ENCODE data around the gene GCH1.

Gene GCH1

DNA sequence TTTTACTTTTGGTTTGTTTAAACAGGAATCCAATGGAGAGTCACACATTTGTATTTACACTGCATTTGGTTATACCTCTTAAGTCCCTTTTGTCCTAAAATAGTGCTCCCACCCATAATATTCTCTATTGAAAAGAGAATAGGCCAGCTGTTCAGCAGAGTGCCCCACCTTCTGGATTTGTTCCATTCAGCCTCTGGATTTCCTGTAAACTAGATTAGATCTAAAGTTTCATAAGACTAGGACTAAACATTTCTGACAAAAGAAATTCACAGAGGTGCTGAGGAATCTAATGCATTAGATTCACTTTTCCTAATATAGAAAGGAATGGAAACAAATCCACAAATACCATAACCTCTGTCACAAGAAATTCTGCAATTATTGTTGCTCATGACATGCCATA, 38.1 kb downstream of the GCH1 start:
- no peak for DNase-seq

DNA sequence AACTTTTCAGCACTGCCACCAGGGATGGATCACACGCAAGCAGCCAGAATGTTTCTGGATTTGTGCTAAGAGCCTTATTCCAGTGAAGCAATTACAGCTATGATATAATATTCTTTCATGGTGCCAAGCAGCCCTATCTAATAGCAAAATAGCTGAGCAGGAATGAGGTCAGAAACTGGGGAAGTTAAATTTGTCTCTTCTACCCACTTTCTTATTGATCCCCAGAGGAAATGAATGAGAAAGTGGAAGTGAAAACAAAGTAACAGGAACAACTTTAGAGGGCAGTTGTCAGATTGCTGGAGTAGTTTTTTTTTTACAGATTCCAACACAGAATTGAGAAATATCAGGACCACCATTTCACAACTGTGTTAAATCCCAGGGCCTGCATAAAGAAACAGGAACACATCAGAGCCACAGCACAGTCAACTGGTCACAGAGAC, 44.8 kb downstream of the GCH1 start:
- no peak for DNase-seq

DNA sequence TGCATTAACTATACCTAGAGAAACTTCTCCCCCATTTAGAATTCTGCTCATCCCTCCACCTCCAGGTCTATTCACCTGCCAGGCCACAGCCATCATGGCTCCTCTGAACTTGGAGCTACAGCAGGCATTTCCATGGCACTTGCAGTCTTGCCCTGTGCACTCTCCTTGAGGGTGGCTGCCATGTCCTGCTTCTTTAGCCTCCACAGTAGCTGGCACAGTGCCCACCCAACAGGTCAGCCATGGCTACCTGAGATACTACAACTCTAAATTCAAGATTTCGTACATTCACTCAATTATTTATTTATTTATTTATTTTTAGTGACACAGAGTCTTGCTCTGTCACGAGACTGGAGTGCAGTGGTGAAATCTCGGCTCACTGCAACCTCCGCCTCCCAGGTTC, 46.5 kb downstream of the GCH1 start:
- DNase-seq = no peak

DNA sequence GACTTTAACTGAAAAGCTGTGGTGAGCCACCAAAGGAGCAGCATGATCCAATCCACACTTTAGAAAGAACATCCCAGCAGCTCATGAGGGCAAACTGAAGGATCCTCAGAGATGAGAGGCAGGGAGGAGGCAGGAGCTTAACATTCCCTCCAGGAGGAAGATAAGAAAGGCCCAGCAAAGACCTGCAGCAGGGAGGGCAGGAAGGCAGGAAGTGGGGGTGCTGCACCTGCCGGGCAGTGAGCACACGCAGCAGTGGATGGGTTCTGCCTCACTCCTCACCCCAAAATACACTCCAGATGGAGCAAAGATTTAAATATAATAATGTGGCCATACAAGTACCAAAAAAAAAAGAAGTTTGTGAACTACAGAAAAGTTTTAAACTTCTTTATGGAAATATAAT, 48.4 kb downstream of the GCH1 start:
- DNase-seq = no peak

DNA sequence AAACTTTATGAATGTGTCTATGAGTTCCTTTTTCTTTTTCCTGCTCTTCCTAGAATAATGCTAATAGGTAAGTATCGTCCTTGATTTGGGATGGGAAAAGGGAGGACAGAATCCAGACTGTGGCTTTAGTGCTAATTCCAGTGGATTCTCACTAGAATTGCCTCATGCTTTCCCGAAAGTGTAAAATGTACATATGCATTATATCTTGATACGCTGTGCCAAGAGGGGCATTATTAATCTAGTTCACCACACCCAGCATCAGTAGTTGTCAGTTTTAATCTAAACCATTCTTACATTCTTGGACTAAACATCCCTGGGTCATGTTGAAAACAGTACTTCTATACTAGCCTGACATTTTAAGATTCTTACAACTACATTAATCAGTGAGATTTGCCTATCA, 49.3 kb downstream of the GCH1 start:
- DNase-seq = no peak

DNA sequence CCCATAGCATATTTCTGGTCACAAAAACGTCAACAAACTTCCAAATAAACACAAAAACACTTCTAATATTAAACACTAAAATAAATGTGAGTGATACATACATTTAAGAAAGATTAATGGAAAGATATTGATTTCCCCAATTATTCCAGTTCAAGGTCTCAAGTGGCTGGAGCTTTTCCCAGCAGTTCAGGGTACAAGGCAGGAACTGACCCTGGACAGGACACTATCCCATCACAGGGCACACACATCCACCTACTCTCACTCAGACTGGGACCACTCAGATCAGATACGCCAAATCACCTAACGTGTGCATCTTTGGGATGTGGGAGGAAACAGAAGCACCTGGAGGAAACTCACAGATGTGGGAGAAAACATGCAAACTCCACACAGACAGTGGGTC, 50.4 kb downstream of the GCH1 start:
- no peak for DNase-seq

DNA sequence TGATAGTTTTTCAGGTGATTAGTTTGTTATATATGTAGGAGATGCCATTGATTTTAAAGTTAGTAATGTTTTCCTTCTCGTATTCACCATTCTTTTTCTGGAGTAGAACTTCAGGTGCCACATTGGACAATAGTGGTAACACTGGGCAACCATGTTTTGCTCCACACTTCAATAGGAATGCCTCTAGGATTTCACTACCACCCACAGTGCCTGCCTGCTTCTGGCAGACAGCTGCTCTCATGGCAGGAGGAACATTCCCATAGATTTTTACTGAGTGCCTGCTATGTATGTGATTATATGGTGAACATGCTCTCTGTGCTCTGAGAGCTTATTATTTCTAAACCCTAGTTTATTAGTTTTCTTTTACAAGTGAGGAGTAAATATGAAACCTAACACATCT, 53.7 kb downstream of the GCH1 start:
- DNase-seq = no peak

DNA sequence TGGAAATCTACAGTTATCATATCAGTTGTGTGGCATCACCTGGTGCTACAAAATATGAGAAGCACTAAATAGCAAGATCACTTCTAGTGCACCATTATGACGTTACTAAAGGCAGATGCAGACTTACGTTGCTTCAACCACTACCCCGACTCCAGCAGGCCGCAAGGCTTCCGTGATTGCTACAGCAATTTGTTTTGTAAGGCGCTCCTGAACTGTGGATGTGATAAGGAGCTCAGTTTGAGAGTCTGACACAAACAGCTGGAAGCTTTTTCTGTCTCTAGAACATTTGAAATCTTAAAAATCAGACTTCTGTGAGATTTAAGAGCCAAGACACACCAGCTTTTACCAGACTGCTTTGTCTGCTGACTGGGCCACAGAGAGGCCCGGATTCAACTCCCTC, 57.0 kb downstream of the GCH1 start:
- DNase-seq = no peak

DNA sequence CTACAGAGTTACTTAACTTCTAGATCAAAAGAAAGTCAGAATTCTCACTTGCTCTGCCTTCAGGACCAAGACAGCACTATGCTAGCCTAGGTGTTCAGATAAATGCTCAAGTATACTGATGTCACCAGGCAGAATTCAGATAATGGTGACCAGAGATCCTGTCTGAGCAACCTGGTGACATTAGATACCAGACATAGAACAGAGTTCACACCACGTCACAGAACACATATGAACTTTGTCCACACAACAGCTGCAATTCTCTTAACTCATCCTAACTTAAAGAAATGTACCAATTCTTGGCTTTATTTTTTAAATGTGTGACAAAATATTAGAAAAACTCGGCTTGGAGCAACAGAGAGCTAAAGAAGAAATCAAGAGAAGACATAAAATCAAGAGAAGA, 58.1 kb downstream of the GCH1 start:
- no peak for DNase-seq

DNA sequence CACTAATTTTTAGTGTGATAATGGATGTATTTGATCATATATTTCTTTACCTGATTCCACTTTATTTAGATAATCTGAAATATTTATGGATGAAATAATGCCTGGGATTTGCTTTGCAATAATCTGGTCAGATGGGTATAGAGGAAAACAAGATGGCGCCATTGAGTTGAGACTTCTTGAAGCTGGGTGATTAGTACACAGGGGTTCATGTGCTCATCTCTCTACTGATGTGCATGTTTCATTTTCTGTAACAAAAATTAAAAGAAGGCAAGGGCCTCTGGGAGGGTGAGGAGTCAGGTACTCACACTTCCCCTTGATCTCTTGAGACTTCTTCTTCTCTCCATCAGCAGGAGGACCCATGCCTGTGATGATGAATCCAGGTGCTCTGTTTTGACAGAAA, 61.8 kb downstream of the GCH1 start:
- no peak for DNase-seq

DNA sequence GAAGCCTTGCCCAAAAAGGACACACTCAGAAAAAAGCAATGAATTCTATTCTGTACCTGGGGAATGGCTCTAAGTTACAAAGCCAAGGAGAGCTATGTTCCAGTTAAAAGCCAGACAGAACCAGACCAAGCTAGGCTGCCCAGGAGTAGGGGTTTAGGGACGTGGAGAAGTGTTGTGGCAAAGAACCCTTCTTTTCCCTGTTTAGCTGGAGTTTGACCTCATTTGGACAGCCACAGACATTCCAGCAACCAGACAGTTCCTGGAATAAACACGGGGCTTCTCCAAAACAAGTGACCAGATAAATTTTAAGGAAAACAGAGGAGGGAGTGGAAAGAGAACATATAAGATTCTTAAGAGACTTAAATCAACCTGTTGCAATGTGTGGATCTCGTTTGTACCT, 62.3 kb downstream of the GCH1 start:
- DNase-seq = no peak

DNA sequence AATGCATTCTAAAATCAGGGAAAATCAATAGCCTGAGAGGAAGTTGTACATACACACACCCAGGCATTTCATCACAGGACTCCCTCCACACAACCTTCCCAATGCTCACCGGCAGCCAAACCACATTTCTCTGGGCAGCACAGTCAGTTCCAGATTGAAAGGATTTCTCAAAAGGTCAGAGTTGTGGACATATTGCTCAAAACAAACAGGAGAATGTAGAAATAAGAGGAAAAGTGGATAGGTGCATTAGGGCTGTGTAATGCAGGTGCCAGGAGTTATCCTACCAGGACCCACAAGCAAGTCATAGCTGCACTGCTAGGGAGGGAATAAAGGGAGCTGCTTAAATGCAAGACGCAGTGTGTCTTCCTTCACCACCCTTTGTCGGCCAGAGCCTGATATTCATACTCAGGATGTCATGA, 62.9 kb downstream of the GCH1 start:
- no peak for DNase-seq

DNA sequence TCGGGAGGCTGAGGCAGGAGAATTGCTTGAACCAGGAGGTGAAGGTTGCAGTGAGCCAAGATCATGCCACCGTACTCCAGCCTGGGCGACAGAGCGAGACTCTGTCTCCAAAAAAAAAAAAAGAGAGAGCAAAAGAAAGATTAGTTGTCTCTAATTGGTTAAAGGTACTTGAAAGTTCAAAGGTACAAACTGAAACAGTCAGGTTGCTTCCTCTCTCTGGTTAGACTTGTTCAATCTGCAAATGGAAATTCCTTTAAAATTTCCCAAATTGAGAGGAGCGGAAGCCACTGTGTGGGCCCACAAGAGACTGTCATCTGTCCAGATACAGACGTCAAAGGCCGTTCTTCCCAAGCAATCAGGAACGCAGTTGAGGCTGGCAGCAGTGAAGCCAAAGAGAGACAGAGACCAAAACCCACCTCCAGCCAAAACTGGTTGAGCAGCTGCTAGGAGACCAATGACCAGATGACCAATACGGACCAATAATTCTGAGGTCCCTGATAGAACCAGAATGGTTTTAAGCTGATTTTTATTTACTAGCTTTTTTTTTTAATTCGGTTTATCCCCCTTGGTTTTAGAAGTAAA, 63.6 kb downstream of the GCH1 start:
- no peak for DNase-seq

DNA sequence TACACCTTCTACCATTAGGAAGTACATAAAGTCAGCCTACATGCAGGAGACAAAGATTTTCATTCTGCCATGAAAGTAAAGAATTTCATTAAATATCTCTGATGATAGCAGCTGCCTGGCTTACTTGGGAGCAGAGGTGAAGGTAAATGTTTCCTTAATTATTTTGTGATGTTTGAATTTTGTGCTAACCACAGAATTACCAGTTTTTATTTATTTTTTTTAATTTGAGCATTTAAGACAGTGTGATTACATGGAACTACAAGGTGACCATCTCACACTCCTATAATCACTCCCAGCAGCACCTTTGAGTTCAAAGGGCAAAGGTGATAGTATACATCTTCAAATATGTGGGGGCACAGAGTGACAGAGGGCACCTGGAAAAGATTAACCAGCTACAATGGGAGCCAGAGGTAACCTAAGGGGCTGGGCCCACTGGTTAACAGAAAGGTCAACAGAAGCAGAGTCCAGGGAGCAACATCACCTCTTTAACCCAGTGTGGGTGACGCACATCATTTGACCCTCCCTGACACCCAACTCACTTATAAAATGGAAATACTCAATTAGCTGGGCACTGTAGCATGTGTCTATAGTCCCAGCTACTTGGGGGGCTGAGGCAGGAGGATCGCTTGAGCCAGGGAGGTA, 65.0 kb downstream of the GCH1 start:
- no peak for DNase-seq

DNA sequence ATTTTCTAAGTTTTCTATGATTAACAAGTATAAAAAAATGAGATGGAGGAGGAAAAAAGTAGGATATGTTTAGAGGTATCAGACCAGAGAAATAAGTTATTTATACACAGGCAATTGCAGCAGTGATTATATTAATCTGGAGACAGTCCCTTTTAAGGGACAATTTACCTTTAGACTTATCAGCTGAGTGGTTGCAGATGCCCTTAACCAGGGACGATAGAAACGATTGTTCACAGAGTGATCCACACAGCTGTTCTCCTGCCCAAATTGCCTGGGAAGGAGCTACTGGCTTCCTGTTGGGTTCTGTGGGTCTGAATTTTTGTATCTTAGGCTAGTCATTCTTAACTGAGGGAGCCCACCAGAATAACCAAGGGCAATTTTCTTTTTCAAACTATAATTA, 66.4 kb downstream of the GCH1 start:
- no peak for DNase-seq

DNA sequence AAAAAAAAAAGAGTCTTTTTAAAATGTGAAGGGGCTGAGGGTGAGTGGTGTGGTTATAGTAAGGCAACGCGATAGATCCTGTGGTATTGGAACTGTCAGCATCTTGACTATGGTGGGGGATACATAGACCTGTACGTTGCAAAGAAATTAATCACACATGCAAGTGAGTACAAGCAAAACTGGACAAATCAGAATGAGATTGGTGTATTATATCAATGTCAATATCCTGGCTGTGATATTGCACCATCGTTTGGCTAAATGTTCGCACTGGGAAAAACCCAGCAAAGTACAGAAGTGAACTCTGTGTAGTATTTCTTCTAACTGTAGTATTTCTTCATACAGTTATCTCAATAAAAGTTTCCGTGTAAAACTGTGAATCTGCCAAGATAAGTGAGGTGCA, 67.9 kb downstream of the GCH1 start:
- DNase-seq = no peak

DNA sequence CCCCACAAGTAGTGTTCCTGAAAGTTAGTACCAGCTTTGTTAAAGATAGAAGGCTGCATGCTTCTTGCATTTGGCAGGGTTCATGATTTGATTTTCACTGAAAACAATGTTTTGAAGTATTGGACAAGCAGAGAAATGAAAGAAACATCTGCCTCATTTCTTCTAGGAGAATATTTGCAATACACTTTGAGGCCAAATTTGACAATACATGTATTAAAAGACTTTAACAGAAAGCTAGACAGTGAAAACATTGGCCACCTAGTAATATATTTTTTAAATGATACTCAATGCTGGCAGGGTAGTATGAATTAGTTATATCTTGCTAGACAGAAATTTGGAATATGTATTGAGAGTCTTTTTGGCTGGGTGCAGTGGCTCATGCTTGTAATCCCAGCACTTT, 68.5 kb downstream of the GCH1 start:
- DNase-seq = no peak

DNA sequence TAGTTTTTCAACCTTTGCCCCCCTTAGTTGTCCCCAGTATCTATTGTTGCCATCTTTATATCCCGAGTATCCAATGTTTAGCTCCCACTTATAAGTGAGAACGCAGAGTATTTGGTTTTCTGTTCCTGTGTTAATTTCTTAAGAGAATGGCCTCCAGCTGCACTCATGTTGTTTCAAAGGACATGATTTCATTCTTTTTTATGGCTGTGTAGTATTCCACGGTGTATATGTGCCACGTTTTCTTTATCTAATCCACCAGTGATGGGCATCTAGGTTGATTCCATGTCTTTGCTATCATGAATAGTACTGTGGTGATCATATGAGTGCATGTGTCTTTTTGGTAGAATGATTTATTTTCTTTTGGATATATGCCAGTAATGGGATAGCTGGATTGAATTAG, 72.0 kb downstream of the GCH1 start:
- DNase-seq = no peak

DNA sequence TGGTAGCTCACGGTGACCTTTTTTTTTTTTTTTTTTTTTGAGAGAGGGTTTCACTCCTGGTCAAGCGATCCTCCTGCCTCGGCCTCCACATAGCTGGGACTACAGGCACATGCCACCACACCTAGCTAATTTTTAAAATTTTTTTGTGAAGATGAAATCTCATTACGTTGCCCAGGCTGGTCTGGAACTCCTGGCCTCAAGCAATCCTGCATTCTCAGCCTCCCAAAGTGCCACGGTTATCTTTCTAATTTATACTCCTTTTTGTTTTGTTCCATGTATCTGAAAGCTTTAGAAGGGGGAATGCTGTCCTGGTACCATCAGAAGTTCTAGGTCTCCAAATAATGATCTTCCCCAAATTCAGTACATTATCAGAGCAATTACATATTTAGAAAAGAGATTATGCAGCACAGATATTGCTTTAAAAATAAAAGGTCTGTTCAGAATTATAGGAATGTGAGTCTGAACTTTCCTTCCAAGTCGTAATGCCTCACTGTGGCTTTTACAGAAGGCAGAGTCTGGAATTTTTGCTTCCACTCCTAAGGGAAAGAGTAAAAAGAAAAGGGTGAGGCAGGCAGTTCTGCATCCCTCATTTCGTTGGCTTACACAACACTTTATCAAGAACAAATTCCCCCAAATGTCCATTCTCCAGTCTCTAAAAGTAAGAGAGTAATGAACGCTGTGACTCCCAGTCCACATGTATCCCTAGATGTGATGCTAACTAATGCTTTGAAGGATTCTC, 73.0 kb downstream of the GCH1 start:
- DNase-seq = no peak

DNA sequence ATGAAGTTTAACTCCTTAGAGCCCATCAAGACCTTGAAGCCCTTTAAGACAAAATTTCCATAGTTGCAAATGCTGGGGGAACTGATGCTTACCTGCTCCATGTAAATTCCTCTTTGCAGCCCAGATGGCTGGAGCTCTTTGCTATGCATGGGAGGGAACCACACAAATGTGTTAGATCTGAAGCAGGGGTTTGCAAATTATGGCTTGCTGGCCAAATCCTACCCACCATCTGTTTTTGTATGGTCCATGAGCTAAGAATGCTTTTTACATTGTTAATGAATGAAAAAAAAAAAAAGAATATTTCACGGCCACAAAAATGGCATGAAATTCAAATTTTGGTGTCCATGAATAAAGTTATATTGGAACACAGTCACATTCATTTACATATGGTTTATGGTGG, 74.6 kb downstream of the GCH1 start:
- no peak for DNase-seq

DNA sequence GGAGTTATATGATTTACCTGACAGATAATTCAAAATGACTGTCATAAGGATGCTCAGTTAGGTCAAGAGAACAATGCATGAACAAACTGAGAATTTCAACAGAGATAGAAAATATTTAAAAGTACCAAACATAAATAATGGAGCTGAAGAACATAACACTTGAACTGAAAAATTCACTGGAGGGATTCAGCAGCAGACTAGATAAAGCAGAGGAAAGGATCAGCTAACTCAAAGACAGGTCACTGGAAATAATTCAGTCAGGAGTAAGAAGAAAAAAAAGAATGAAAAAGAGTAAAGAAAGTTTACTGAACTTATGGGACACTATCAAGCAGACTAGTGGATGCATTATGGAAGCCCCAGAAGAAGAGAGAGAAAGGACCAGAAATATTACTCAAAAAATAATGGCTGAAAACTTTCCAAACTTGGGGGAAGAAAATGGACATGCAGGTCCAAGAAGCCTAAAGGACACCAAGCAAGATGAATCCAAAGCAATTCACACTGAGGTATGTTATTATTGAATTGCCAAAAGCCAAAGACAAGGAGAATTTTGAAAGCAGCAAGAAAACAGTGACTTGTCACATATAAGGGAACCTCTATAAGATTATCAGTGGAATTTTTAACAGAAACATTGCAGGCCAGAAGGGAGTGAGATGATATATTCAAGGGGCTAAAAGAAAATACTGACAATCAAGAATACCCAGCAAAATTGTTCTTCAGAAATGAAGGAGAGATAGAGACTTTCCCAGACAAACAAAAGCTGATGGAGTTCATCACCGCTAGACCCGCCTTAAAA, 78.7 kb downstream of the GCH1 start:
- DNase-seq = no peak

DNA sequence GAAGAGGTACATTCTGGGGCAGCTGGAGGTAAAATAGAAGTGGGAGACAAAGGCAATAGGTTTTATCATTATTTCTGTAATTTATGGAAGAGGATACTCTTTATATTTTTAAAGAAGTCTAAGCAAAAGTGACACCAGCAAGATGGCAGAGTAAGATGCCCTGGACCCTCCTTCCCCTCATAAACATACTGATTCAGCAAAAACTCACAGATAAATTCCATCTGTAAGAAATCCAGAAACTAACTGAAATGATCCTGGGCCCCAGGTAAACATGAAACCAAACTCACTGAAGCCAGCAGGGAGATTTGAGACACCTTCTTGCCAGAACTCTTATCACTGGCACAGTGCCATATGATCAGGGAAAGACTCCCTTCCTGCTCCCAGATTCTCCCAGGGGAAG, 79.9 kb downstream of the GCH1 start:
- no peak for DNase-seq

DNA sequence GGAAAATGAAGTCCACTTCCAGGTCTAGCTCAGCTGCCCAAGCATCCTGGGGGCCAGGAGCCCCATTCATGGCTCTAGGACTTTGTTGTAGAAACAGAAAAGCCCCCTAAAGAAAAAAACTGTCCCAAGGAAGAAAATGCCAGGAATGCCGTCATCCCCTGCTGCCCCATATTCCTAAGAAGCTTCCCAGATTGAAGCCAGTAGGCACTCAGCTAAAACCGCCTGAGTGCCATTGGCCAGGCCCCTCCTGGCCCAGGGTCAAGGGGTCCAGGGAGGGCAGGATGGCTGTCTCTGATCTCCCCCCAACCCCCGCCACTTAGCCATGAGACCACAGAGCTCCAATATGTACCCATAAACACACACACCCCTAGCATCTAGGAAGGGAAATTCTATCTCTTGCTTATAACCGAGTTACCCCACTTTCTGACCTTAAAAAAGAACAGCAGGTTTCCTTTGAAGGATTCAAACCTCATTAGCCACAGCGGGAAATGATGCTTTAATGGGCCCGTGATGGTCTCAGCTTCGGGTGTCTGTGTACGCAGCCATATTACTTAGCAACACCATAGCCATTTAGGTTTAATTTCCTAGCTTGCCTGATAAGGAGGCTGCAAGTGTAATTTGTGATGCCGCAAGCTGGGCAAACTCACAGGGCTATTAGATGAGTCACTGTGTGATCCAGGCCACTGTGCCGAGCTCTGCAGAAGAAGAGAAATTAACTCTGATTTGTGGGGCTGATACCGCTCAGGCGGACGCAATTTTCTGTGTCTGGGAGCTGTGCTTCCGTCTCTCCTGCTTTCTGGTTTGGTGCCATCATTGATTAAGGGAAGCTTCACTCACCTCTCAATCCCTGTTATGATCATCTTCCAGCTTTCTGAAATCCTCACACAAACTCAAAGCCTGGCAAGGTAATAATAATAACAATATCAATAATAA, 84.2 kb downstream of the GCH1 start:
- DNase-seq = no peak
